ACHN (cell line): Measurements from ENCODE around the gene FAM171A1.
"Not testable (repeated sequence)": the region's sequence is repeated elsewhere in the genome, so short reads cannot be mapped to it uniquely, and the experiment has no call there.

Source experiments
- DNase-seq: peaks from one replicate; pipeline ENCODE4 v3.0.0-alpha.2; 2015
- in situ Hi-C: cut with HindIII; loops from 2 replicates; pipeline ENCODE4 v1.10.0; 2017; ENCODE audit warnings: low sequenced_read_pairs, low pct_ligation_motif_present, low pct_unique_long_range_greater_than_20kb

Gene FAM171A1

DNA sequence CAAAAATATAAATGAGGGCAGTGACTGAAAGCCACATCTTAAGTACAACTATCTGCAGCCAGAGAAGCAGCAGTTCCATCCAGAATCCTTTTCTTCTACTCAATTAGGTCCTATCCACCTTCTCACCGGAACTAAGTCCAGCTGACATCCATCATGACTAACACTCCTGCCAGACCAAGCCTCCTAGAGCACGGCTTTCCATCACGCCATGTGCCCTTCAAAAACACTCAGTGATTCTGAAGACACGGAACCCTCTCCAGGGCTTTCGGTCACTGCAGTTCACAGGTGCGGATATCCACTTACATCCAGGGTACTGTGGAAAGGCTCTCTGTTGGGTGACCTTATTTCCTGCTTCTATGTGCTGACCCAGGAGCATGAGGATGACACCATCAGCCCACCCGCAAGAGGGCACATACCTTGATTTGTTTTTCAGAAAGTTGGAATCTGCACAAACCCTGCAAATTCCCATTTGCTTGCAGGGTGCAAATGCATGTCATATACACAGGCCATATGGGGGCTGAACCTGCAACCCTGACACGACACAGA, 64.3 kb downstream of the FAM171A1 start:
- in situ Hi-C loops = no loop called here
- DNase-seq = no peak

DNA sequence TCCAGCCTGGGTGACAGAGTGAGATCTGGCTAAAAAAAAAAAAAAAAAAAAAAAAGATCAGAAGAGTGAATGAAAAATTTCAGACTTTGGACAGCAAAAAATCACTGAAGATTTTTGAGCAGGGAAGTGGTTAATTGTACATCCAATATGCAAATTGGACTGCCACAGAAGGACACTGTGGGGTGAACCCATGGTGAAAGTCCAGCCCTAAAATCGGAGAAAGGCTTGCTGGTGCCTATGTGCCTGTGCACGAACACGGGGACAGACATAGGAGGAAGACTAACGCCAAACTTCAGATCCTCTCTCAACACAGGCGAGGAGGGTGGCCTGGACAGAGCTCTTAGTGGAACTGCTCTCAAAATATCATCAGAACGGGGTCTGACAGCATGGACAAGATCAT, 65.5 kb downstream of the FAM171A1 start:
- in situ Hi-C loops = no loop called here
- no peak for DNase-seq

DNA sequence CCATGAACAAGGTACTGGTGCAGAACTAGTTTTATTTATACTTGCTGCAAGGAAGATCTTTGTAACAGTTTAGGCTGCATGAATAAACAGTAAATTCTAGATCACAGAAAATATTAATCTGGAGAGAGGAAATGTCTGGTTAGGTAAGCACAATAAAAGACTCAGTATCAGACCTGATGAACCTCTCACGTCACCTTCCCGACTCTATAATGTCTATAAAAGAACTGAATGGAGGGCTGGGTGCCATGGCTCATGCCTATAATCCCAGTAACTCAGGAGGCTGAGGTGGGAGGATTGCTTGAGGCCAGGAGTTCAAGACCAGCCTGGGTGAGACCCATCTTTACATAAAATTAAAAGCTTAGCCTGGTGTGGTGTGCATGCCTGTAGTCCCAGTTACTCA, 65.9 kb downstream of the FAM171A1 start:
- in situ Hi-C loops = no loop called here
- DNase-seq = no peak

DNA sequence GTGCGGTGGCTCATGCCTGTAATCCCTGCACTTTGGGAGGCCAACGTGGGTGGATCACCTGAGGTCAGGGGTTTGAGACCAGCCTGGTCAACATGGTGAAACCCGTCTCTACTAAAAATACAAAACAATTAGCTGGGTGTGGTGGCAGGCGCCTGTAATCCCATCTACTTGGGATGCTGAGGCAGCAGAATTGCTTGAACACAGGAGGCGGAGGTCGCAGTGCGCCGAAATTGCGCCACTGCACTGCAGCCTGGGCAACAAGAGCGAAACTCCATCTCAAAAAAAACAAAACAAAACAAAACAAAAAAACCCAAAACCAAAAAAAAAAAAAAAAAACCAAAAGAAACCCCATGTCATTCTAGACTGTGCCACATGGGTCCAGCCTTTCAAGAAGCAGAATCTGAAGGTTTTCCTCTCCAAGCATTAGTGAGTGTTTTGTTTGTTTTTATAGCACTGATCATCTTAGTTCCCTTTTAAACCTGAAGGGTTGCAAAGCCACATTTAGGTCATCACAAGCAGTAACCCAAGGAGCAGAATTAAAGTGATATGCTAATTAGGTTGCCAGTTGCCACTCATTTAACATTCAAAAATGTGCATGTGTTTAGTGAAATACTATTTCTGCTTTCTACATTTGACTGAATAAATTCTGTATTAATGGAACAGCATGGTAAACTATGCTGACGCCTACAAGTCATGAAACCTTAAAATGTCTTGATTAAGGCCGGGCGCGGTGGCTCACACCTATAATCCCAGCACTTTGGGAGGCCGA, 68.7 kb downstream of the FAM171A1 start:
- in situ Hi-C loops, DNase-seq: not testable (repeated sequence)

DNA sequence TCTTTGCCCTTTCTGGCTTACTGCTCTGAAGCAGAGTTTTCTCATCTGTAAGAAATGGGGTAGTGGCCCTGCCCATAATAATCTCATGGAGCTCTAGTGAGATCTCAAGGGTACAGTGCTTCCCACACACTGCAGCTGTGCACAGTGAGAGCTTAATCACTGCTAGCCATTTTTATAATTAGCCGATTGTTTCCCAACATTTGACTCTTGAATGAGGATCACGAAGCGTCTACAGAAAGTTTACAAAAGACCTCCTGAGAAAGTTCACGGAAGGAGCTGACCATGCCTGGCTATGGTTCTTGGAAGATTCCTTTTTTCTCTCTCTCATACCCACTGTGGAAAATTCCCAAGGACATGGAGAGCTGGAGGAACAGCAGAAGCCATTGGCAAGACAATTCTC, 70.4 kb downstream of the FAM171A1 start:
- in situ Hi-C loops = no loop called here
- no peak for DNase-seq

DNA sequence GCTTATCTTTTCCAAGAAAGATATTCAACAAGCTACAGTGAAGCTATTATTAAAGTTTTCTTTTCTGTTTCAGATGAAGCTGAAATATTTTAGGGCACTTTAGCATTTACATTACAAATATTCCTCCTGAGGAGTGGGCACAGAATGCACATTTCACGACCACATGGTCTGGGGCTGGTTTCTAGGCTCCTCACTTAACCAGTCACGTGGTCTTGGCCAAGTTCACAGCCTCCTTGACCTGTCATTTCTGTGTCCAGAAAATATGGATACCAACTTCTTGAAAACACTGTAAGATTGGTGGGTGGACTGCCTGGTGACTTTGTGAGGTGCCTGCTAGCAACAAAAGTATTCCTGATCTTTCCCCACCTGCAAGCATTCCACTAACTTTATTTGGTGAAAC, 70.9 kb downstream of the FAM171A1 start:
- no peak for DNase-seq
- in situ Hi-C loops = no loop called here

DNA sequence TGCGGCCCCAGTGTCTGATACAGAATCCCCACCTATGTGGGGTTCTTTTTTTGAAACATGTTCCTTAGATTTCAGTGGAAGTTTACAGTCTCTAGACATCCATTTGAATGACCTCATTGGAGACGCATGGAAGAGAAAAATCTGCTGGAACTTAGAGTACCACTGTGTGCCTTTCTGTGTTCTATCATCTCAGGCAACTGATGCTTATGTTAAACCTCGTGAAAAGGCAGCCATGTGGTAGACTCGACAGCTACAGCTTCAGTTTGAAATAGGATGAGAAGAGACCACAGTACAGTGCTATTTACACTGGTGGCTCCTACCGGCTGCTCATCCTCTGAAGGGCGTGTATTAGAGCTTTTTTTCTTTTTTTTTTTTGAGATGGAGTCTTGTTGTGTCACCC, 74.4 kb downstream of the FAM171A1 start:
- DNase-seq = no peak
- in situ Hi-C loops = no loop called here

DNA sequence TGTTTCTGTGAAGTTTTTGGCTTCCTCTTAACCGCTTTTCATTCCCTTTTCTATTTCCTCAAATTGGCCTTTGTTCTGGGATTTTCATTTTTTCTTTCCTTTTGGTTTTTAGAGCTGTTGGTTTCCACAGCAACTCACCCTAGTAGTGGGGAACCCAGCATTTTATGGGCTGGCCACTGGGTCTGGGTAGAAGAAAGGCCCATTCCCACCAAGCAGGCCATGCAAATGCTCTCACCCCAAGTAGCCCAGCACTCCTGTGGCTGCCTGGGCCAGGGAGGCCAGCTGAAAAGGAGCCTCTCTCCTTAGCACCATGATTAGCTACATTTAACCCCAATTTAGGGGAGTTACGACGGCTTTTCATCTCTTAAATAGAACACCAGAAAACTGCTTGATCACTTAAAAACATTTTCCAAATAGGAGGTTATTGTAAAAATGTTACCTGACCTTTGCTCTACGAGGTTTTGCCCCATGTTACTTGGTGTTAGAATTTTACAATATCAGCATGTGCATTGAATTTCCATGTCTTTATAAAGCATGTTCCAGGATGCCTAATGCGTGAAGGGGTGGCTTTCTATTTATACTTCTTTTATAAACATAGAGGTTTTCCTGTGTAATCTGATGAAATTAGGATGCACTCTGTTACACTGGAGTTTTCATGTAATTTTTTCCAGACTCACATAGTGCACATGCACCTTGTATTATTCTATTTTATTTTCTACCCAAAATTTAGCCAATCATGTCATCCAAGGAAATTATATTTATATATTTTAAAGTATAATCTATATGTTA, 75.4 kb downstream of the FAM171A1 start:
- DNase-seq = no peak

DNA sequence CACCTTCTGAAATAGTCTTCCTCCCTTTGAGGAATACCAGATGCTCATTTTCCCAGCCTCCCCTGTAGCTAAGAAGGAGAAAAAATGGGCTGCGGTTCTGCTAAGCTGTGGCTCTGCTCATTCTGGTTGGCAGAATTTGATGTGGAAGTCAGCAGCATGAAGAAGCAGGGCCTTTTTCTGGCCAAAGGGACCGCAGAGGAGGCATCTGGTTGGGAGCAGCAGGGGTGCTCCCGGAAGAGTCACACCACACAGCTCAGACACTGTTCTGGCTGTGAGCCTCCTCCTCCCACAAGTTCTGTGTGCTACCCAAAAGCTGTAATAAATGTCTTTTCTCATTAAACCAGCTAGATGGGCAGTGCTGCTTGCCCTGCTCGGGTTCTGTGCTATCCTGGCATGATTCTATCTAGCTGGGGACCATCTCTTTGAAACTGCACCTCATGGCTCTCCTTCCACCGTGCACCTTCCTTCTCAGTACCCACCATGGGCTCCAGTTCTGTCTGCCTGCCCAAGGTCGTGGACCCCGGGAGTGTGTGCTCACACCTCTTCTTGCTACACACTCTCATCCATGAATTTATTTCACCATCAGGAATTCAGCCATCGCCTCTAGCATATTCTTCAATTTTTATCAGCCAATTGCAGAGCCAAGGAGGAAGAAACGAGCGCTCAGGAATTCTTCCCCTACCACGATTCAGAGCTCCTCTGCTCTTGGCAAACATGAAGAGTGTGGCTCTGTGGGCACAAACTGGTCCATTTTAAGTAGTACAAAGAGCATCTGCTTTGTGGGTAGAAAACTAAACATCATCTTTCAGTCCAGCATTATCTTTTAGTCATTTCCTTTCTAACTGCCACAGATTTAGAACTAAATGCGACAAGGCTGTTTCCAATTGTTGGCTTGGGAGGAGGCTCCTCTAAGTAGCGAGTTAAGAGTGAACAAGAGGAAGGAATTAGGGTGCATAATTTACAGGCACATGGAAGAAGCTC, 76.9 kb downstream of the FAM171A1 start:
- in situ Hi-C loops = no loop called here
- DNase-seq = no peak

More for the DNA sequence above, 75.4 kb downstream of the FAM171A1 start:
- in situ Hi-C loops = no loop called here

DNA sequence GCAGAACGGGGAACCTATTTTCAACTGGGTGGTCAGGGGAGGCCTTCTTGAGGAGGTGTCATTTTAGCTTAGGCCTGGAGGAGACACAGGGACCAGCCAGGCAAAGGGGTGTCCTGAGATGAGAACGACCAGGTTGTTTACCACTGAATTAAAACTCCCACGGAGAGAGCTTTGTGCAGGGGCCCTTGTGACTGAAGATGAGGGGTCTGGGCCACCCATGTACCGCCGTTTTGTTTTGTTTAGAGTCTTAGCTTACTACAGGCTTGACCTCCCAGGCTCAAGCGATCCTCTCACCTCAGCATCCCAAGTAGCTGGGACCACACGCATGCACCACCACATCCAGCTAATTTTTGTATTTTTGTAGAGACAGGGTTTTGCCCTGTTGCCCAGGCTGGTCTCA, 80.4 kb downstream of the FAM171A1 start:
- in situ Hi-C loops = no loop called here

DNA sequence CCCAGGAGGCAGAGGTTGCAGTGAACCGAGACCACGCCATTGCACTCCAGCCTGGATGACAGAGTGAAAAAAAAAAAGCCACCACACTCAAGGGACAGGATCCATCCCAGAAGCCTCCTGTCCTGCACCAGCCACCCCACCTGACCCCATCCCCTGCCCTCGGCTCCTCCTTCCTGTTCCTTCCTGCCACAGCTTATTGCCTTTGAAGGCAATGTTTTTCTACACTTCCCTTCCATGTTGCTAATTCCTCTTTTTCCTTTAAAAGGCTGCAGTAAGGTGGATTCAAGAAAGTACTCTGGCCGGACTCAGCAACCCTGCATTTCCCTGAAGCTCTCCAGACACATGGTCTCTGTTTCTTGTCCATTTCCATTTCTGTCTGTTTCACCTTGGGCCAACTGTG, 80.9 kb downstream of the FAM171A1 start:
- DNase-seq = no peak
- in situ Hi-C loops = no loop called here

More for the DNA sequence above, 80.4 kb downstream of the FAM171A1 start:
- DNase-seq = no peak

DNA sequence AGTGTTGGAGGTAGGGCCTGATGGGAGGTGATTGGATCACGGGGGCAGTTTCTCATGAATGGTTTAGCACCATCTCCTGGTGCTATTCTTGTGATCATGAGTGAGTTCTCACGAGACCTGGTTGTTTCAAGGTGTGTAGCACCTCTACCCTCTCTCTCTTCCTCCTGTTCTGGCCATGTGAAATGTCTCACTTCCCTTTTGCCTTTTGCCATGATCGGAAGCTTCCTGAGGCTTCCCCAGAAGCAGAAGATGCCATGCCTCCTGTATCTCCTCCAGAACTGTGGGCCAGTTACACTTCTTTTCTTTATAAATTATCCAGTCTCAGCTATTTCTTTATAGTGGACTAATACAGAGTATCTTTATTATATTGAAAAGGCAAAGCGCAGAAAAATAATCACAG, 90.1 kb downstream of the FAM171A1 start:
- in situ Hi-C loops = no loop called here
- no peak for DNase-seq

DNA sequence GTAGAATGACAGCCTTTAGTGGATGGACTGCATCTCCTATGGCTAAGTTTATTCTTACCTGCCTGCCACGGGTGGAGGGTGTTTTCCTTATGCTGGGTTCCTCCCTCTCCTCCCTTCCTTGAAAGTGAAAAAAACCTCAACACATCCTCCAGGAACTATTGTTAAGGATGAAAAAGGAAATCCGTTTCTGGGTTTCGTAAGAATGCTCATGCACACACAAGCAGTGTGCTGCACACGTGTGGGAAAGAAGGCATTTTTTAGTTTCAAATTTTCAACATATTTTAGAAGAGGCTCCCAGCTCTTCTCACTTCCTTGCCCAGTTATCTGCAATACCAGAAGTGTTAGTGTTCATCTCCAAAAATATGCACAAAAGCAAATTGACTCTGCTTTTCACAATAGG, 90.6 kb downstream of the FAM171A1 start:
- in situ Hi-C loops = no loop called here
- DNase-seq = no peak

DNA sequence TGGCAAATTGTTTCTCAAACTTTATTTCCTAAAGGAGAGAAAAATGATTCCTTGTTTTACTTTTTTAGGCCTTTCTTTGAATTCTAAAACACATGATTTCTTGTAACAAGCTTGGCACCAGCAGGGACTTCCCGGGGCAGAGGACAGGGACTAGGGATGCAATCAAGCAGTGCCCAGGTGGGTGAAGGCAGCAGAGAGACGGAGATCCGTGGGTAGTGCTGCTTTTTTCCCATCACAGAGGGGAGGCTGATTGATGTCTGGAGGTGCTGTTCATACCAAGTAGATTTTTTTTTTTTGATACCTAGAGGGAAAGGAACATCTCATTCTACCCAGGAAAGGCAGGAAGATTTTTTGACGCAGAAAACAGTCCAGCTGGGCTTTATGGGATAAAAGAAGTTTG, 91.9 kb downstream of the FAM171A1 start:
- in situ Hi-C loops = no loop called here

DNA sequence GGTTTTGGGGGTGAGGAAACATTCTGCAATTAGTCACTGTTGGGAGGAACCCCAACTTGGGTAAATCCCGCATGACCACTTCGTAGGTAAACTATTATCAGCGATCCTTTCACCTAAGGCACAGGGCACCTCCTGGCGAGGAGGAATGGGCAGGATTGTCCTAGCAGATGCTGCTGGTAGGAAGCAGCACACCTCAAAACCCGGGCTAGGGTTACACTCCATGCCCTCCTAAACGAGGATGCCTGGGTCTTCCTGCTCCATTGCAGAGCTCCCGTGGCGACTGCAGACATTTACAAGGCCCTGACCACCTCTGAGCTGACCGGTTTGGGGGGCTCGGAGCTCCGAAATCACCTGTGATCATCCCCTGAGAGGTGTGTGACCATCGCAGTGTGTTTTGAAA, 92.3 kb downstream of the FAM171A1 start:
- in situ Hi-C loops = no loop called here
- DNase-seq = no peak

More for the DNA sequence above, 91.9 kb downstream of the FAM171A1 start:
- DNase-seq = no peak

DNA sequence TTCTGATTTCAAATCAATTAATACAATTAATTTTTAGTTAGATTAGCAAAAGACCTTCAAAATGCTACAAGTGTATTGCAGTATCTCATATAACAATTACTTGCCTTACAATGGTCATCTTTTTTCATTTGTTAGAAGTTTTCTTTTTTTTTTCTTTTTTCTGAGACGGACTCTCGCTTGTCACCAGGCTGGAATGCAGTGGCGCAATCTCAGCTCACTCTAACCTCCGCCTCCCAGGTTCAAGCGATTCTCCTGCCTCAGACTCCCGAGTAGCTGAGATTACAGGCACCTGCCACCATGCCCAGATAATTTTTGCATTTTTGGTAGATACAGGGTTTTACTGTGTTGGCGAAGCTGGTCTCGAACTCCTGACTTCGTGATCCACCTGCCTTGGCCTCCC, 95.0 kb downstream of the FAM171A1 start:
- DNase-seq, in situ Hi-C loops: not testable (repeated sequence)

DNA sequence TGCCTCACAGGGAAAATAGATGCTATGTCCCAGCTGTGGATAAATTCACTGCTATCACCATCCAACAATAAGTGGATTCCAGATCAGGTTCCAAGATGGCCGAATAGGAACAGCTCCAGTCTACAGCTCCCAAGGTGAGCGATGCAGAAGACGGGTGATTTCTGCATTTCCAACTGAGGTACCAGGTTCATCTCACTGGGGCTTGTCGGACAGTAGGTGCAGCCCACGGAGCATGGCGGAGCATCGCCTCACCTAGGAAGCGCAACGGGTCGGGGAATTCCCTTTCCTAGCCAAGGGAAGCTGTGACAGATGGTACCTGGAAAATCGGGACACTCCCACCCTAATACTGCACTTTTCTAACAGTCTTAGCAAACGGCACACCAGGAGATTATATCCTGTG, 101.3 kb downstream of the FAM171A1 start:
- DNase-seq, in situ Hi-C loops: not testable (repeated sequence)

DNA sequence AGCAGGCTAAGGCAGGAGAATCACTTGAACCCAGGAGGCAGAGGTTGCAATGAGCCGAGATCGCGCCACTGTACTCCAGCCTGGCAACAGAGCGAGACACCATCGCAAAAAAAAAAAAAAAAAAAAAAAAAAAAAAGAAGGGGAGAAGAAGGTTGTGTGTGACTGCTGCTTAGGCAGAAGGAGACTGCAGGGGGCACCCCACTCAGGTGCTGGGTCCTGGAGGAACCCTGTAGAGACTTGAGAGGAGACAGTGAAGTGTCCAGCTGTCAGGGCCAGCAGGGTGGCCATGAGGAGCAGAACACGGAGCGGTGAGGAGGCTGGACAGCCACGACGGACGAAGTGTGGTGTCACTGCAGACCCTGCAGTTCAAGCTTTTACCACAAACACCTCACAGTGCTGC, 103.6 kb downstream of the FAM171A1 start:
- in situ Hi-C loops = no loop called here
- peak; percentile 21 for DNase-seq

DNA sequence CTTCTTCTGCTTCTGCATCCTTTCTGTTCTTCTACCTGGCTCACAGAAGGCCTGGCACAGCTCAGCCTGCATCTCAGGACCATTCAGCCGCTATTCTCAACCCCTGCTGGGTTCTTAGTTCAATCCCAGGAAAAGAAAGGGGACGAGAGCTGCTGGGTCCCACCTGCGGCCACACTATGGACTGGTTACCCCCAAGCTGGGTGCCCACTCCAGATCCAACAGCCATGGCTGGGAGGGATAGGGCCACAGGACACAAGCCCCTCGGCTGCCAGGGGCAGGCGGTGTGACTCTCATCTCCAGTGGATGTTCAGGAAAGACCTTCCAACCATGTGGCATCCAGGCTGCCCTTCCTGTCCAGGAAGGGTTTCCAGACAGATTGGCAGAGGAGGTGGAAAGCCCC, 105.0 kb downstream of the FAM171A1 start:
- DNase-seq = no peak
- in situ Hi-C loops = no loop called here
